Esophagus muscularis mucosa (tissue), 4 donors: Measurements from ENCODE around the gene FGD2. TPM values are rescaled to one million over a fixed set of nuclear protein-coding genes. Genes with fewer than 3 reads are reported as not detected.
"Not testable (repeated sequence)": the region's sequence is repeated elsewhere in the genome, so short reads cannot be mapped to it uniquely, and the experiment has no call there.

Experiments
- DNase-seq: peaks from one replicate; pipeline ENCODE4 v3.0.0-alpha.2; 2017; ENCODE audit errors: extremely low spot score
- H3K27ac ChIP-seq, 4 donors: fragments of 200-600 bp; sonication (generic); replicated peaks in 1 of 4; 1 replicate in 3 of 4; 2 replicates in 1 of 4; pipeline ENCODE4 v1.5.1; 2016 to 2019; ENCODE audit warnings: mild to moderate bottlenecking in 1 of 4
- H3K27me3 ChIP-seq, 4 donors: fragments of 200-600 bp; sonication (generic); one replicate each; pipeline versions ENCODE4 v1.5.1 to v1.6.0; 2016 to 2019
- H3K36me3 ChIP-seq, 4 donors: fragments of 200-600 bp; sonication (generic); one replicate each; pipeline ENCODE4 v1.5.1; 2016 to 2019
- H3K4me1 ChIP-seq, 4 donors: fragments of 200-600 bp; sonication (generic); one replicate each; pipeline ENCODE4 v1.5.1; 2016 to 2019
- H3K4me3 ChIP-seq, 4 donors: fragments of 200-600 bp; sonication (generic); 1 replicate in 2 of 4; 2 replicates in 2 of 4; pipeline ENCODE4 v1.5.1; 2016 to 2019; ENCODE audit warnings: mild to moderate bottlenecking in 4 of 4, moderate library complexity in 1 of 4
- H3K9me3 ChIP-seq, 4 donors: fragments of 200-600 bp; sonication (generic); 1 replicate in 3 of 4; 2 replicates in 1 of 4; pipeline ENCODE4 v1.5.1; 2016 to 2019
- EP300 ChIP-seq: sonication (generic); formaldehyde crosslinking; IDR thresholded peaks from one replicate; pipeline ENCODE4 v1.6.1; 2017; ENCODE audit warnings: antibody characterized with exemption
- POLR2A ChIP-seq: fragments of 450-650 bp; IDR thresholded peaks from one replicate; pipeline ENCODE4 v1.6.1; 2017; ENCODE audit warnings: antibody characterized with exemption, moderate library complexity, mild to moderate bottlenecking, low read depth
- POLR2AphosphoS5 ChIP-seq, 2 donors: sonication (generic); formaldehyde crosslinking; IDR thresholded peaks; one replicate each; pipeline ENCODE4 v1.6.1; 2017; ENCODE audit warnings: antibody characterized with exemption in 2 of 2
- WGBS: methylation state at CpG from one replicate; pipeline ENCODE4 v1.1.5; 2018; 5-methylcytosine and 5-hydroxymethylcytosine counted together
- intact Hi-C: fragments of 100-400 bp; cut with DNase I; formaldehyde crosslinking; loops from one replicate; pipeline ENCODE4 v1.15.1; 2023
- total RNA-seq, 4 donors: library from RNA; depleted of rRNA; stranded (reverse); fragments of >200 nt; gene quantifications; one replicate each; pipeline versions ENCODE4 v1.1.0 to v1.2.1, GENCODE V29; 2016
- TF ChIP-seq, protein P1 (sequence below), 3 experiments: fragments of 200-600 bp in 2 of 3; fragments of 450-650 bp in 1 of 3; sonication (generic) in 2 of 3; IDR thresholded peaks; one replicate each; pipeline ENCODE4 v1.5.1; 2017 to 2019; ENCODE audit warnings: antibody characterized with exemption in 3 of 3, mild to moderate bottlenecking in 2 of 3, moderate library complexity in 1 of 3

Gene FGD2
- total RNA-seq, 4 donors from 2014 or later, result 13.9 to 23.1 (median 19.3) TPM

DNA sequence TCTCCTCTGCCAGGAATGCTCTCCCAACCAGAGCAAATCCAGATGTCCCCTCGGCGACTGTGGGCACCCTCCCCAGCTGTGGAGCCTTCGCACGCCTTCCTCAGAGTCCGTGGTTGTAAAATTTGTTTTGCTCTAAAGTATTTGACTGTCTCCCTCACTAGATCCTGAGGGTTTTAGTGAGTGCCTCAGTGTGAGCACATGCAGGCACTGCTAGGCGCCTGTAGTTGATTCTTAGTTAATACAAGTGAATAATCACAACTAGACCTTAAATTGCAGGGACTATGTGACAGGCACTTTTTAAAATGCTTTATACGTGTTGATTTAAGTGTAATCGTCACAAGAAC, 18.8 kb upstream of the FGD2 start:
- DNase-seq, result no peak
- Histone ChIP-seq H3K4me1 (peaks cover 40 to 48% (median 47%) of the 10 kb centered on the region in 4 donors), H3K9me3 (no peaks in the 10 kb centered on the region), H3K27ac (peak overlapping the region; percentile 91 to 98 (median 98)), H3K27me3 (peaks cover 0 to 3% (median 0%) of the 10 kb centered on the region in 4 donors), H3K4me3 (peak overlapping the region; percentile 89 to 99 (median 96)), H3K36me3 (peaks cover 0 to 3% (median 0%) of the 10 kb centered on the region in 4 donors)
- 0% methylated on average over 8 of the region's 8 CpGs for WGBS
- intact Hi-C loops, result no loop called here
- TF ChIP-seq POLR2A, result no peak
- TF ChIP-seq POLR2AphosphoS5 (IDR thresholded peaks at IDR 0.05), result no peak
- TF ChIP-seq, protein P1, sequence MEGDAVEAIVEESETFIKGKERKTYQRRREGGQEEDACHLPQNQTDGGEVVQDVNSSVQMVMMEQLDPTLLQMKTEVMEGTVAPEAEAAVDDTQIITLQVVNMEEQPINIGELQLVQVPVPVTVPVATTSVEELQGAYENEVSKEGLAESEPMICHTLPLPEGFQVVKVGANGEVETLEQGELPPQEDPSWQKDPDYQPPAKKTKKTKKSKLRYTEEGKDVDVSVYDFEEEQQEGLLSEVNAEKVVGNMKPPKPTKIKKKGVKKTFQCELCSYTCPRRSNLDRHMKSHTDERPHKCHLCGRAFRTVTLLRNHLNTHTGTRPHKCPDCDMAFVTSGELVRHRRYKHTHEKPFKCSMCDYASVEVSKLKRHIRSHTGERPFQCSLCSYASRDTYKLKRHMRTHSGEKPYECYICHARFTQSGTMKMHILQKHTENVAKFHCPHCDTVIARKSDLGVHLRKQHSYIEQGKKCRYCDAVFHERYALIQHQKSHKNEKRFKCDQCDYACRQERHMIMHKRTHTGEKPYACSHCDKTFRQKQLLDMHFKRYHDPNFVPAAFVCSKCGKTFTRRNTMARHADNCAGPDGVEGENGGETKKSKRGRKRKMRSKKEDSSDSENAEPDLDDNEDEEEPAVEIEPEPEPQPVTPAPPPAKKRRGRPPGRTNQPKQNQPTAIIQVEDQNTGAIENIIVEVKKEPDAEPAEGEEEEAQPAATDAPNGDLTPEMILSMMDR (IDR thresholded peaks at IDR 0.05), result no peak
- TF ChIP-seq EP300, result no peak

DNA sequence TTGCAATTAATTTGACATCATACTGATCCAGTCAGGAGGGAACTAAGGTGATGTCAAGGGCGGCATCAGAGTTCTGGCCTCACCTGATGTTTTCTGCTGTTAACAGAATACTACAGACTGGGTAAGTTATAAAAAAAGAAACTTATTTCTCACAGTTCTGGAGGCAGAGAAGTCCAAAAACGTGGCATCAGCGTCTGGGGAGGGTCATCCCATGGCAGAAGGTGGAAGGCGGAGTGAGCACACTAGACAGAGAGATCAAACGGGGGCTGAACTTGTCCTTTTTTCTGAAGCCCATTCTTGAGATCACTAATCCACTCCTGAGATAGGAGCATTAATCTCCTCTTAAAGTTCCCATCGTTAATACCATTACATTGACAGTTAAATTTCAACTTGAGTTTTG, 16.2 kb upstream of the FGD2 start:
- no peaks in the 10 kb centered on the region for H3K36me3 ChIP-seq
- no peak overlapping the region for H3K4me3 ChIP-seq
- no peak for DNase-seq
- TF ChIP-seq POLR2AphosphoS5 (IDR thresholded peaks at IDR 0.05) (no peak), POLR2A (no peak), EP300 (no peak)
- TF ChIP-seq, protein P1 (IDR thresholded peaks at IDR 0.05), result no peak
- H3K4me1 ChIP-seq, result peaks cover 14 to 22% (median 21%) of the 10 kb centered on the region in 4 donors
- WGBS, result 89% methylated on average over 6 of the region's 6 CpGs
- no peaks in the 10 kb centered on the region for H3K9me3 ChIP-seq
- peaks cover 0 to 3% (median 0%) of the 10 kb centered on the region in 4 donors for H3K27me3 ChIP-seq
- intact Hi-C loops, result no loop called here
- no peak overlapping the region for H3K27ac ChIP-seq

DNA sequence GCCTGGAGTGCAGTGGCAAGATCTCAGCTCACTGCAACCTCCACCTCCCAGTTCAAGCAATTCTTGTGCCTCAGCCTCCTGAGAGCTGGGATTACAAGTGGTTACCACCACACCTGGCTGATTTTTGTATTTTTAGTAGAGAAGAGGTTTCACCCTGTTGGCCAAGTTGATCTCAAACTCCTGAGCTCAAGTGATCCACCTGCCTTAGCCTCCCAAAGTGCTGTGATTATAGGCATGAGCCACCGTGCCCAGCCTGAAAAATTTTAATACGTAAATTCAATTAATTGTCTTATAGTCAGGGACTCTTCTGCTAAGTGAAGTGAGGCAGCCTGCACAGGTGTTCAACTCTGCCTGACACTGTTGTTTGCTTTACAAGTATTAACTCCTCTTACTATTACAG, 15.1 kb upstream of the FGD2 start:
- H3K36me3 ChIP-seq, H3K4me3 ChIP-seq, DNase-seq, H3K27ac ChIP-seq, intact Hi-C loops, H3K9me3 ChIP-seq, H3K27me3 ChIP-seq: not testable (repeated sequence)
- H3K4me1 ChIP-seq, result peaks cover 9 to 12% (median 12%) of the 10 kb centered on the region in 4 donors
- WGBS, result 83% methylated on average over 2 of the region's 2 CpGs

DNA sequence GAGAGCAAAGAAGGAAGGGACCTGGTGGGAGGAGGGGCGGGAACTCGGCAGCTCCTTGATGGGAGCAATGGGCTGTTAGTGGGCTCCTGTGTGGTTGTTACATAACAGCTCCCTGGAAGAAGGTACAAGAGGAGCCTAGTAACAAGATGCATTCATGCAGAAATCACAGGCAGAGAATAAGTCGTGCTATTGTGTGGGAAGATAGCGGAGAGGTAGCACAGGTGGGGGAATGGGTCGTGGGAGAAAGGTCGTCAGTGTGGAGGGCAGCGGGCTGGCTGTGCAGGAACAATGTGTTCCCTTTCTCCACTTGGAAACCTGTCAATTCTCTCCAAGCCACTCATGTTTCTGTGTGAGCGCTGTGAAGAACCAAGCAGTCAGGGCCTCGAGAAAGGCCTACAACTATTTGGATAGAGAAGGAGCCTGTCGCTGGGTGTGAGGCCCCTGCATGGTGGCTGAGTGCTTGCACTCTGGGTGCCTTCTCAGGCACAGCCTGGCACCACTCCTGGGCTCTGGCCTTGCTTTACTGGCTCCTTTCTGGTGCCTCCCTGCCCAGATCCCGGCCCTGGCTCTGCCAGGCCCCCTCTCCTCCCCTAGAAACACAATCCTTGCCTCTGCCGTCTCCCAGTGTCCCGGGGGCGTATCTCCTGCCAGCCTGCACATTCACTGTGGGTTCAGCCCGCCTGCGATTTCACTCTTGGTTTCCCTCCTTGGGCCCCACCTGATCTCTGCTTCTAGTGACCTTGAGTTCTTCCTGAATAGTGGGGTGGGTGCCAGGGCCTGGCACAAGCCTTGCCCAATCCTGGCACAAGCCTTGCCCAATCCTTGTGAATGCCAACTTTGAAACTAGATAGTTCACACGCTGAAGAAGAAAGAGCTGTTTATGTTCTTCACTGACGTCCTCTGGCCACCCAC, 7.4 kb upstream of the FGD2 start:
- TF ChIP-seq EP300 (no peak), POLR2AphosphoS5 (IDR thresholded peaks at IDR 0.05) (peak in 1 of 2 donors; percentile 49)
- H3K9me3 ChIP-seq, result no peaks in the 10 kb centered on the region
- no peak overlapping the region for H3K4me3 ChIP-seq
- H3K36me3 ChIP-seq, result no peaks in the 10 kb centered on the region
- H3K27me3 ChIP-seq, result no peaks in the 10 kb centered on the region
- peaks cover 19 to 22% (median 20%) of the 10 kb centered on the region in 4 donors for H3K4me1 ChIP-seq
- intact Hi-C loops, result no loop called here
- peak overlapping the region; percentile 73 to 85 (median 78) for H3K27ac ChIP-seq
- 75% methylated on average over 18 of the region's 18 CpGs for WGBS
- DNase-seq, result no peak

DNA sequence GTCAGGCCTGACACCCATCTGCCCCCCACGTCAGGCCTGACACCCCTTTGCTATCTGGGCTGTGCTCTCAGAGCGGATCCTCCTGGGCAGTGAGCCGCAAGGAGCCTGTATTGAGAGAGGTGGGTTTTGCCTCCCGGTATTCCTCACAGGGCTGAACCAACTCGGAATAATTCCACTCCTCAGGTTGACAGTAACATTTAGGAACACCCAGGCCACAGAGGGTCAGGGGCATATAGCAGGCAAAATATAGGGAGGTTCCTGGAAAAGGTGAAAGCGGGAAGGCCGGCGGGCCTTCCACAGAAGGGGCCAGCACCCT, 6.8 kb upstream of the FGD2 start:
- Histone ChIP-seq H3K27me3 (no peaks in the 10 kb centered on the region), H3K4me1 (peaks cover 19 to 22% (median 20%) of the 10 kb centered on the region in 4 donors), H3K4me3 (no peak overlapping the region), H3K36me3 (no peaks in the 10 kb centered on the region), H3K9me3 (no peaks in the 10 kb centered on the region), H3K27ac (peak overlapping the region; percentile 73 to 85 (median 78))
- WGBS, result 77% methylated on average over 8 of the region's 8 CpGs
- no peak for TF ChIP-seq EP300
- no peak for TF ChIP-seq POLR2A
- no peak for TF ChIP-seq POLR2AphosphoS5 (IDR thresholded peaks at IDR 0.05)
- TF ChIP-seq, protein P1 (IDR thresholded peaks at IDR 0.05), result no peak
- intact Hi-C loops, result no loop called here
- DNase-seq, result no peak
